GM06990 (cell line): ENCODE data around the gene POLR2J3.
"Not testable (repeated sequence)": the region's sequence is repeated elsewhere in the genome, so short reads cannot be mapped to it uniquely, and the experiment has no call there.

ENCODE experiments used
- DNase-seq: peaks from one replicate; pipeline ENCODE4 v3.0.0-alpha.2; 2011; ENCODE audit not compliant: insufficient read length; ENCODE audit errors: extremely low read depth
- H3K27me3 ChIP-seq: replicated peaks from 2 replicates; pipeline ENCODE4 v1.6.0; 2011; ENCODE audit warnings: low read length; ENCODE audit not compliant: control insufficient read depth, insufficient read depth
- H3K36me3 ChIP-seq: 2 replicates; pipeline ENCODE4 v1.5.1; 2011; ENCODE audit warnings: low read length; ENCODE audit not compliant: control insufficient read depth, insufficient read depth
- H3K4me3 ChIP-seq: replicated peaks from 2 replicates; pipeline ENCODE4 v1.5.1; 2011; ENCODE audit warnings: low read depth, mild to moderate bottlenecking, control low read depth, low read length
- CTCF ChIP-seq: IDR thresholded peaks from 2 replicates; pipeline ENCODE4 v1.5.1; 2011; ENCODE audit warnings: low read length, control low read depth, mild to moderate bottlenecking, inconsistent platforms; ENCODE audit not compliant: insufficient read depth, poor library complexity, severe bottlenecking

The POLR2J3 gene

GRCh38 chr7:102572261-102573239, at the start of gene POLR2J3:
TSS of gene POLR2J3 (minus strand) at chr7:102572583. CDS start at chr7:102572521, 62 bp downstream.
- H3K36me3 ChIP-seq, H3K27me3 ChIP-seq, DNase-seq: not testable (repeated sequence)
- peak within 1 kb of the TSS; percentile 63 for H3K4me3 ChIP-seq
- TF ChIP-seq CTCF = peak; percentile 50

GRCh38 chr7:102618122-102618521, 45.7 kb upstream of the POLR2J3 start:
- not testable (repeated sequence) for H3K36me3 ChIP-seq, H3K4me3 ChIP-seq, H3K27me3 ChIP-seq, DNase-seq

DNA sequence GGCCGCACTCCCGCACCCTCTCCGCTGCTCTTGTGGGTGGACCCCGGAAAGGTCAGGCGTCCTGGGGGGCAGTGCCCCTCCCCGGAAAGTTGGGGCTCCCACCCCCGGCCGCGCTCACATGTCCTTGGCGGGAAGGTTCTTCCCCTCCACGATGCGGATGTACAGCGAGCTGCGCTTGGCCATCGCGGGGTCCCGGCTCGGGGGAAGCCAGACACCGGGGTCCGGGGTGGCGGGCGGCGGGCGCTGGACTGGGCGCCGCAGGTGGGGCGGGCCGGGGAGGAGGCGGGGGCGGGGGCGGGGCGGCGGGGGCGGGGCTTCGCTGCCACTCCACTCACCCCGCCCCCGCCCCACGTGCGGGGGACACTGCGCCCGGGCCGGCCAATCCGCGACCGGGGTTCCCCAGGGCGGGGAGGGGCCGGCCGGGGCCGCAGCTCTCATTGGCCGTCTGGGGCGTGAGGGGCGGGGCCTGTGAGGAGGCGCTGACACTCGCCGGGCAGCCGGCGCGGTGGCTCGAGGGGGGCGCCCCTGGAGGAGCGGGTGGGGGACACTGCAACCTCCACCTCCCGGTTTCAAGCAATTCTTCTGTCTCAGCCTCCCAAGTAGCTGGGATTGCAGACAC, 44.2 kb upstream of the POLR2J3 start, which contains the start of gene RASA4:
Gene RASA4 (minus strand): TSS at position 250 of the 619 bp plus-strand sequence. CDS start 67 bp downstream, at position 183.
- H3K36me3 ChIP-seq, H3K27me3 ChIP-seq: not testable (repeated sequence)
- peak within 1 kb of the TSS; percentile 63 for H3K4me3 ChIP-seq
- DNase-seq = peak; percentile 31

DNA sequence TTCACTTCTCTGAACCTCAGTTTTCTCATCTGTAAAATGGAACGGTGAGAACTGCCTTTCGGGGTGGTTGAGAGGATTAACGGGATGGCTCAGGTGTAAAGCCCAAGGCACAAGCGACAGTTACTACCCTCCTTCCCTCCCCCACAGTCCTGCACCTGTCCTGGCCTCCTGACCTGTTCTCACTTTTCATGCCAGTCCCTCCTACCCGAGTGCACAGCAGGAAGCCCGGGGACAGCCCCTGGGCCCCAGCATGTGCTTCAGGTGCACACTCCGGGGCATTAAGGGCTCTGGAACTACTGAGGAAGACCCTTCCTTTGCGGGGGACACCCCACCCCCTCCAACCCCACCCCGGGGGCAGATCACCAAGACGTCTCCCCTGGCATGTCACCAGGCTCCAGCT, 43.5 kb upstream of the POLR2J3 start:
- not testable (repeated sequence) for H3K4me3 ChIP-seq, DNase-seq, H3K27me3 ChIP-seq, H3K36me3 ChIP-seq

DNA sequence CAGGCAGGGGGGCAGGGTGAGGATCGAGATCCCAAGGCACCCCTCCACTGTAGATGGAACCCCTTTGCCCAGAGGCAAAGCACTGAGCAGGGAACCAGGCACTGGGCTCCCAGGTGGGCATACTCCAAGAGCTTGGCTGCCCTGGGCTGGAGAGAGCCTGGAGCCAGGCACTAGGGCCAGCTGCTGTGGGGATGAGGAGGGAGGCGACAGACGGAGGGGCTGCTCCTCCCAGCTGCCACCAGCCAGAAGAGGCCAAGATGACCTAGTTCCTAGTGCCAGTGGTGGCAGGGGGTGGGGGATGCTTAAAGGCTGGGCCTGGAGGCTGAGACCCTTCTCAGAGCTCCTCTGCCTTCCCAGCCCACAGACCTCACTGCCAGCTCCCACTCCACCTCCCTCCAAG, 42.5 kb upstream of the POLR2J3 start:
- H3K36me3 ChIP-seq, H3K27me3 ChIP-seq, H3K4me3 ChIP-seq, DNase-seq: not testable (repeated sequence)

DNA sequence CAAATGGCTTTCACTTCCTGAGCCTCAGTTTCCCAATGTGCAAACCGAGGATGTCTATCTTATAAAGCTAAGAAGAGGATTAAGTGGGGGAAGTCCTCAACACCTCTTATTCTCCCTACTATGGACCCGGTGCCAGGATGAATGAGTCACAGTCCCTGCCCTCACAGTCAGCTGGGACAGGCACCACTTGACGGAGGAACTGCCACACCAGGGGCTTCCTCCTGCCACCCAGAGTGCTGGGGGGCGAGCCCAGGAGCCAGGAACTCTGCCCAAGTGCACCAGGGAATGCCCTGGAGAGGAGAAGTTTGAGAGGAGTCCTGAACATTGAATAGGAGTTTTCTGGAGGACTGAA, 41.9 kb upstream of the POLR2J3 start:
- H3K36me3 ChIP-seq, H3K27me3 ChIP-seq, DNase-seq, H3K4me3 ChIP-seq: not testable (repeated sequence)

GRCh38 chr7:102613575-102614345, 41.4 kb upstream of the POLR2J3 start:
- not testable (repeated sequence) for H3K36me3 ChIP-seq, H3K27me3 ChIP-seq, H3K4me3 ChIP-seq, DNase-seq

- peak overlapping the region; percentile 37 for H3K4me3 ChIP-seq
- DNase-seq = peak; percentile 15
- H3K27me3 ChIP-seq, H3K36me3 ChIP-seq: not testable (repeated sequence)
Measured at GRCh38 chr7:102611675-102612325, 39.4 kb upstream of the POLR2J3 start.

GRCh38 chr7:102611013-102611674, 38.8 kb upstream of the POLR2J3 start:
- not testable (repeated sequence) for H3K4me3 ChIP-seq, H3K36me3 ChIP-seq, H3K27me3 ChIP-seq, DNase-seq

GRCh38 chr7:102610441-102610840, 38.1 kb upstream of the POLR2J3 start:
- not testable (repeated sequence) for H3K36me3 ChIP-seq, DNase-seq, H3K4me3 ChIP-seq

GRCh38 chr7:102609734-102610133, 37.4 kb upstream of the POLR2J3 start:
- H3K36me3 ChIP-seq, H3K27me3 ChIP-seq, DNase-seq, H3K4me3 ChIP-seq: not testable (repeated sequence)

More at GRCh38 chr7:102610441-102610840, 38.1 kb upstream of the POLR2J3 start:
- not testable (repeated sequence) for H3K27me3 ChIP-seq

GRCh38 chr7:102606848-102607247, 34.5 kb upstream of the POLR2J3 start:
- H3K27me3 ChIP-seq, H3K36me3 ChIP-seq, DNase-seq, H3K4me3 ChIP-seq: not testable (repeated sequence)
